ENCODE results near the gene GRXCR2. TPM values are rescaled to one million over a fixed set of nuclear protein-coding genes. Genes with fewer than 3 reads are reported as not detected.

GRXCR2 gene
- total RNA-seq, 1 experiment from 2014 or later = not detected

DNA sequence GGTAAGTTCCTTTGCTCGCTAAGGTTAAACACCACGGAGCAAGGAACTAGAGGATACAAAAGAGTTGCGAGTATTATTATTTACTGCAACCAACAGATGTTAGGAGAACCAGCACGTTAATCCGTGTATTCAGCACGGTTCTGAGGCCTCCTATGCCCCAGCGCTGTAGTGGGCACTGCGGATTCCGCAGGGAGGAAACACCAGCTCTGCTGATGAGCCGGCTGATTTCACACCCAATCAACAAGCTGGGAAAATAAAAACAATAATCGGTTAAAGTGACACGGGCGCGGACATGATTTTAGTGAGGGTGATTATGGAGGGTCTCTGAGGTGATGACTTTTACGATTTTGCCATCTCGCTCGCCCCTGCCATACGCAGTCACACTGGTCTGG is 37.0 kb downstream of the GRXCR2 start:
- Mint-ChIP-seq H3K9me3 (ENCODE audit: unreplicated experiment) (no peaks in the 10 kb centered on the region), H3K27me3 (ENCODE audit: insufficient read depth, unreplicated experiment) (no peaks in the 10 kb centered on the region), H3K27ac (ENCODE audit: low read depth, unreplicated experiment) (no peak overlapping the region), H3K4me3 (ENCODE audit: unreplicated experiment) (peak overlapping the region; percentile 73), H3K36me3 (ENCODE audit: insufficient read depth, unreplicated experiment) (no peaks in the 10 kb centered on the region), H3K4me1 (ENCODE audit: insufficient read depth, unreplicated experiment) (peaks cover 28% of the 10 kb centered on the region)
- CTCF ChIA-PET = interaction anchor here (0.5 to 2.8 kb wide), 20 partner anchors 10 to 711 kb away, joined by 3 to 33 read pairs (median 4); no protein-coding TSS in a partner anchor
- intact Hi-C loops (cut with micrococcal nuclease) = loop anchor here (2.0 kb wide), 2 partner anchors 53 to 213 kb away; no protein-coding TSS in a partner anchor
- TF ChIP-seq, protein P1, sequence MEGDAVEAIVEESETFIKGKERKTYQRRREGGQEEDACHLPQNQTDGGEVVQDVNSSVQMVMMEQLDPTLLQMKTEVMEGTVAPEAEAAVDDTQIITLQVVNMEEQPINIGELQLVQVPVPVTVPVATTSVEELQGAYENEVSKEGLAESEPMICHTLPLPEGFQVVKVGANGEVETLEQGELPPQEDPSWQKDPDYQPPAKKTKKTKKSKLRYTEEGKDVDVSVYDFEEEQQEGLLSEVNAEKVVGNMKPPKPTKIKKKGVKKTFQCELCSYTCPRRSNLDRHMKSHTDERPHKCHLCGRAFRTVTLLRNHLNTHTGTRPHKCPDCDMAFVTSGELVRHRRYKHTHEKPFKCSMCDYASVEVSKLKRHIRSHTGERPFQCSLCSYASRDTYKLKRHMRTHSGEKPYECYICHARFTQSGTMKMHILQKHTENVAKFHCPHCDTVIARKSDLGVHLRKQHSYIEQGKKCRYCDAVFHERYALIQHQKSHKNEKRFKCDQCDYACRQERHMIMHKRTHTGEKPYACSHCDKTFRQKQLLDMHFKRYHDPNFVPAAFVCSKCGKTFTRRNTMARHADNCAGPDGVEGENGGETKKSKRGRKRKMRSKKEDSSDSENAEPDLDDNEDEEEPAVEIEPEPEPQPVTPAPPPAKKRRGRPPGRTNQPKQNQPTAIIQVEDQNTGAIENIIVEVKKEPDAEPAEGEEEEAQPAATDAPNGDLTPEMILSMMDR (IDR thresholded peaks at IDR 0.05; ENCODE audit: unreplicated experiment) = no peak
- BruUV-seq (replicated peaks) = no TSS peak
- no peak for DNase-seq (ENCODE audit: unreplicated experiment)
- POLR2A ChIA-PET = interaction anchor here (0.6 to 2.4 kb wide), 12 partner anchors 9 to 111 kb away, joined by 3 to 16 read pairs (median 6); partner anchors contain the start of gene SH3RF2

DNA sequence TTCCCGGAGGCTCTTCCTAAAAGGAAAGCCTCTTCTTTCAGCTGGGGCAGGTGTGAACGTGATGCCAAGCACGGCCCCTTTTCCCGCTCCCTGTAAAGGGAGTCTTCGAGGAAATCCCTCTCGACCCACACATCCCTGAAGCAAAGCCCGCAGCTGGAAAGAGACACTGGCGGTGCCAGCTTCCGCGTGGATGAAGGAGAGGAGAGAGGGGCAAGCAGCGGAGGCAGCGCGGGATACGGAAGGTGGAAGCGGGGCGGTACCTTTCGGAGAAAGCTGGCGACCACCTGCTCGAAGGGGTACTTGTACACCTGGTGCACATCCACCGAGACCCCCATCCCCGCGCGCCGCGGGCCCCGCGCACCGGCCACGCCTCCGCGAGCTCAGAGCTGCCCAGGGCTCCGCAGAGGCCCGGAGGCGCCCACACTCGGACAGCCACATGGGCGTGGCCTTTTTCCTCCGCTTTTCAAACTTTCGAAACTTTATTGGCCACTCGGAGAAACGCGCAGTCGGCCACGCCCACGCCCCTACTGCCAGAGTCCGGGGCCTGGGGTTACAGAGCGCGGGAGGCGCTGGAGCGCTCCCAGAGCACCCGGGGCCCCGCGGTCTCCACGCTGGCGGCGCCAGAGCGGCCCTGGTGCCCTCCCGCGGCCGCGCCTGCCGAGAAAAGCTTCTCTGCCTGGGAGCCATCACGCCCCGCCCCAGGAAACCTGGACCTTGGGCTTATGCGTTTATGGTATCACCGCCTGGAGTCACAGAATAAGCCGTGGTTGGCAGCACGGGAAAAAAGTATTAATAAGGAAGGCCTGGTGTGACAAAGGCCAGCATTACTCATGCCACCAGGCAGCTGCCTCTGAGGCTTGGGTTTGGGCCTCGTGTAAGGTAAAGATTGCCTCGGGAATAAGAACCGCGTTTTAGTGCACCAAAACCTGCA is 37.6 kb downstream of the GRXCR2 start, which contains the start of gene PRELID2:
Gene PRELID2 (minus strand): TSS at position 426 of the 931 bp plus-strand sequence. CDS start 91 bp downstream, at position 335.
- POLR2A ChIA-PET = interaction anchor here (0.6 to 2.4 kb wide), 19 partner anchors 9 to 206 kb away, joined by 3 to 16 read pairs (median 4); partner anchors contain the start of gene SH3RF2
- intact Hi-C loops (cut with micrococcal nuclease) = loop anchor here (2.0 kb wide), 2 partner anchors 54 to 214 kb away; no protein-coding TSS in a partner anchor
- CTCF ChIA-PET = interaction anchor here (0.5 to 2.8 kb wide), 29 partner anchors 9 to 908 kb away, joined by 3 to 33 read pairs (median 4); no protein-coding TSS in a partner anchor
- H3K27ac Mint-ChIP-seq (ENCODE audit: low read depth, unreplicated experiment) = no peak within 1 kb of the TSS
- no peaks in the 10 kb centered on the region for H3K36me3 Mint-ChIP-seq (ENCODE audit: insufficient read depth, unreplicated experiment)
- DNase-seq (ENCODE audit: unreplicated experiment) = peak; percentile 94
- H3K9me3 Mint-ChIP-seq (ENCODE audit: unreplicated experiment) = no peaks in the 10 kb centered on the region
- peak within 1 kb of the TSS; percentile 73 for H3K4me3 Mint-ChIP-seq (ENCODE audit: unreplicated experiment)
- peaks cover 35% of the 10 kb centered on the region for H3K4me1 Mint-ChIP-seq (ENCODE audit: insufficient read depth, unreplicated experiment)
- H3K27me3 Mint-ChIP-seq (ENCODE audit: insufficient read depth, unreplicated experiment) = no peaks in the 10 kb centered on the region
- no TSS peak for BruUV-seq (replicated peaks)
- TF ChIP-seq, protein P1 (IDR thresholded peaks at IDR 0.05; ENCODE audit: unreplicated experiment) = no peak

DNA sequence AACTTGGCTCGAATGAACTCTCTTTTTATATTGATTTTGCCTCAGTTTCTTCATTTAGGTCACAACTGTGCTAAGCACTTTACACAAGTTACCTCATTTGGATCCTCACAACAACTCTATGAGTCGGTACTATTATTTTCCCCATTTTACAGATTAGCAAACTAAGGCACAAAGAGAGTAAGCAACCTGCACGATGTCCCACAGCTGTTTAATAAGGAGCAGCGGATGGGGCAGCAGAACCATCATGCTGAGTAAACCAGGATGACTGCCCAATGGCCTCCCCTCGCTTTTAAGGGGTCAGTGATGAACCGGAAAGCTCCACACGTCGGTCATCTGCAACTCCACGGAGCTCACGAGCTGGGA is 38.3 kb downstream of the GRXCR2 start:
- H3K9me3 Mint-ChIP-seq (ENCODE audit: unreplicated experiment) = no peaks in the 10 kb centered on the region
- H3K4me1 Mint-ChIP-seq (ENCODE audit: insufficient read depth, unreplicated experiment) = peaks cover 41% of the 10 kb centered on the region
- TF ChIP-seq, protein P1 (IDR thresholded peaks at IDR 0.05; ENCODE audit: unreplicated experiment) = no peak
- H3K27me3 Mint-ChIP-seq (ENCODE audit: insufficient read depth, unreplicated experiment) = no peaks in the 10 kb centered on the region
- intact Hi-C loops (cut with micrococcal nuclease) = loop anchor here (2.0 kb wide), 2 partner anchors 54 to 214 kb away; no protein-coding TSS in a partner anchor
- no peaks in the 10 kb centered on the region for H3K36me3 Mint-ChIP-seq (ENCODE audit: insufficient read depth, unreplicated experiment)
- peak overlapping the region; percentile 73 for H3K4me3 Mint-ChIP-seq (ENCODE audit: unreplicated experiment)
- POLR2A ChIA-PET = interaction anchor here (0.7 to 2.4 kb wide), 15 partner anchors 9 to 207 kb away, joined by 3 to 16 read pairs (median 5); partner anchors contain the start of gene SH3RF2
- TSS peak; percentile 46 for BruUV-seq (replicated peaks)
- DNase-seq (ENCODE audit: unreplicated experiment) = no peak
- CTCF ChIA-PET = interaction anchor here (0.6 to 2.8 kb wide), 20 partner anchors 9 to 547 kb away, joined by 3 to 33 read pairs (median 6); no protein-coding TSS in a partner anchor
- no peak overlapping the region for H3K27ac Mint-ChIP-seq (ENCODE audit: low read depth, unreplicated experiment)
